SU-DHL-6 (cell line): Measurements from ENCODE around the gene TUFT1.

Source experiments
- H2AFZ ChIP-seq: fragments of 200-600 bp; sonication (generic); 2 replicates; pipeline ENCODE4 v1.6.1; 2014; ENCODE audit warnings: low read depth, mild to moderate bottlenecking, moderate library complexity, mixed read lengths, antibody characterized with exemption, low read length; ENCODE audit not compliant: severe bottlenecking
- H3F3A ChIP-seq: fragments of 200-600 bp; shearing (Covaris generic); 2 replicates; pipeline ENCODE4 v1.6.0; 2016; ENCODE audit warnings: antibody characterized with exemption, mild to moderate bottlenecking; ENCODE audit not compliant: insufficient read depth
- H3K27ac ChIP-seq: fragments of 200-600 bp; sonication (generic); 2 replicates; pipeline ENCODE4 v1.5.1; 2016; ENCODE audit warnings: low read depth, mild to moderate bottlenecking, low read length, moderate library complexity, mixed read lengths
- H3K27me3 ChIP-seq: fragments of 200-600 bp; sonication (generic), shearing (Covaris generic); 2 replicates; pipeline ENCODE4 v1.6.0; 2014; ENCODE audit warnings: mild to moderate bottlenecking, low read length
- H3K36me3 ChIP-seq: fragments of 200-600 bp; sonication (generic); 2 replicates; pipeline ENCODE4 v1.6.1; 2014; ENCODE audit warnings: mild to moderate bottlenecking, low read length, mixed read lengths
- H3K4me2 ChIP-seq: fragments of 300-600, 200-600 bp; shearing (Covaris generic), sonication (generic); 2 replicates; pipeline ENCODE4 v1.6.0; 2014; ENCODE audit warnings: low read length, low read depth, mild to moderate bottlenecking; ENCODE audit not compliant: poor library complexity, severe bottlenecking
- H3K4me3 ChIP-seq: fragments of 200-600 bp; sonication (generic); 2 replicates; pipeline ENCODE4 v1.5.1; 2014; ENCODE audit warnings: antibody characterized with exemption, low read length, mild to moderate bottlenecking, mixed read lengths; ENCODE audit not compliant: insufficient read depth, poor library complexity, severe bottlenecking
- H3K79me2 ChIP-seq: fragments of 200-600 bp; sonication (generic); 2 replicates; pipeline ENCODE4 v1.6.1; 2014; ENCODE audit warnings: mild to moderate bottlenecking, low read length, moderate library complexity; ENCODE audit not compliant: insufficient read depth
- H3K9ac ChIP-seq: fragments of 200-600 bp; sonication (generic); 2 replicates; pipeline ENCODE4 v1.7.0; 2014; ENCODE audit warnings: mild to moderate bottlenecking, low read length
- H3K9me2 ChIP-seq: fragments of 200-600 bp; sonication (generic); replicated peaks from 2 replicates; pipeline ENCODE4 v1.6.1; 2014; ENCODE audit warnings: low read length; ENCODE audit not compliant: insufficient read depth
- H3K9me3 ChIP-seq: fragments of 200-600 bp; sonication (generic); 2 replicates; pipeline ENCODE4 v1.6.1; 2014; ENCODE audit warnings: low read length, mixed read lengths; ENCODE audit not compliant: insufficient read depth
- H4K20me1 ChIP-seq: fragments of 200-600 bp; sonication (generic); 2 replicates; pipeline ENCODE4 v1.6.1; 2014; ENCODE audit warnings: low read depth, mild to moderate bottlenecking, antibody characterized with exemption, low read length, moderate library complexity, mixed read lengths
- CTCF ChIP-seq: fragments of 200-600 bp; sonication (generic); IDR thresholded peaks from one replicate; pipeline ENCODE4 v1.5.1; 2017; ENCODE audit warnings: antibody characterized with exemption, mild to moderate bottlenecking, low read length, moderate library complexity; ENCODE audit not compliant: insufficient read depth, poor library complexity, severe bottlenecking
- EZH2phosphoT487 ChIP-seq: fragments of 200-600 bp; sonication (generic), shearing (Covaris generic); conservative IDR thresholded peaks from 2 replicates; pipeline ENCODE4 v1.6.1; 2018; ENCODE audit warnings: mild to moderate bottlenecking, antibody characterized with exemption, low read length, moderate library complexity, mixed read lengths

TUFT1 gene

DNA sequence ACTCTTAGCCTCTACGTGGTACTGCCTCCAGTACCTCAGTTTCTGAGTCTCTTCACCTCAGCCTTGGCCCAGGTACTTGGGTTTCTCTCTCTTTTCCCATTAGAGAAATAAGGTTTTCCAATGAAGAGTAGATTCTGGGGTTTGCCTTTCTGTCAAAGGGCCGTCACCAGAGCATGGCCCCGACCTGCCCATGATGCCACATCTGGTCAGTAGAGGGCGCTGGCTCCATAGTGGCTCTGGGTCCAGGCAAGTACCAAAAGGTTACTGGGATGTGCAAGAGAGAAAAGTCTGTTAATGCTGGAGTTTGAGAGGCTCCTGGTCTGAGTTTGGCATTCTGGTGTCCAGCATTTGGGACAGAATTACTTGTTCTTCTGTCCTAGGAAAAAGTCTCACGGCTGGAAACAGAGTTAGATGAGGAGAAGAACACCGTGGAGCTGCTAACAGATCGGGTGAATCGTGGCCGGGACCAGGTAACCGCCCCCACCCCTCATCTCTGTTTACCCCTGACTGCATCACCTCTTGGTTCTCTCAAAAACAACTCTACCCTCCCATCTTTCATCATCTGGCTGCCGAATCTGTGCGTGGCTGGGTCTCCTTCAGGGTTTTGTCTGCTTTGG lies 5.3 kb upstream of the TUFT1 start:
- no peak for TF ChIP-seq EZH2phosphoT487
- peak; percentile 90 for TF ChIP-seq CTCF
- no peak overlapping the region for H2AFZ ChIP-seq
- H3K9me3 ChIP-seq, result no peaks in the 10 kb centered on the region
- H3K9me2 ChIP-seq, result no peaks in the 10 kb centered on the region
- no peak overlapping the region for H3K9ac ChIP-seq
- no peaks in the 10 kb centered on the region for H4K20me1 ChIP-seq
- H3K36me3 ChIP-seq, result no peaks in the 10 kb centered on the region
- H3K4me2 ChIP-seq, result no peak overlapping the region
- no peaks in the 10 kb centered on the region for H3F3A ChIP-seq
- no peak overlapping the region for H3K4me3 ChIP-seq
- H3K79me2 ChIP-seq, result no peaks in the 10 kb centered on the region
- no peak overlapping the region for H3K27ac ChIP-seq
- H3K27me3 ChIP-seq, result no peaks in the 10 kb centered on the region

DNA sequence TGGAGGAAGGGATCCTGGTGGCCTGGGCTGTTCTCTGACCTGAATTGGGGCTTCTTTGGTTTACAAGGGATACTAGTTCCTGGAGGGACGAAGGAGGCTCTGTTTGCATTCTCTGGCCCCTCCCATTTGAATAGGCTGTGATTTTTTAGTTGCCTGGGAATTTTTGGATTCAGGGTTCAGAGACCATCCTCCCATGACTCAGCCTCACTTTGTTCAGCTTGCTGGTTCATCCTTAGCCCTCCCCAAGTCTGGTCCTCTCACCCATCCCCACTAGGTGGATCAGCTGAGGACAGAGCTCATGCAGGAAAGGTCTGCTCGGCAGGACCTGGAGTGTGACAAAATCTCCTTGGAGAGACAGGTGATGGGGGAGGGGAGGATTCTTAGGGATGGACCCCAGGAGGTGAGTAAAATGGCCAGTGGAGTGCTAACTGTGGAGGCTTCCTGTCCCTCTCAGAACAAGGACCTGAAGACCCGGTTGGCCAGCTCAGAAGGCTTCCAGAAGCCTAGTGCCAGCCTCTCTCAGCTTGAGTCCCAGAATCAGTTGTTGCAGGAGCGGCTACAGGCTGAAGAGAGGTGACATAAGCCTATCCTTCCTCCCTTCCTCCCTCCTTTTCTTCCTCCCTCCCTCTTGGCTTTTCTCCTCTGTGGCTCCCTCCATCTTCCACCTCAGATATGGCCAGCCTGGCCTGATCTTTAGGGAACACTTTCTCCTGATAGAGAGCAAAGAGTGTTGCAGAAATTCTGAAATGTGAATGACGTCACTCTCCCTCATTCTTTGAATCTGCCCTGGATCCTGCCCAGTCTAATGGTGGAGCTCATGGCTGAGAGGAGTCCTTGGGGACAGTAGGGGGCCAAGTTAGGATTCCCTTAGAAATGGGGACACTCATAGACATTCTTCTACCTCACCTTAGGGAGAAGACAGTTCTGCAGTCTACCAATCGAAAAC lies 4.5 kb upstream of the TUFT1 start:
- H3K4me2 ChIP-seq, result no peak overlapping the region
- H3K36me3 ChIP-seq, result no peaks in the 10 kb centered on the region
- H3K79me2 ChIP-seq, result no peaks in the 10 kb centered on the region
- no peaks in the 10 kb centered on the region for H3K9me3 ChIP-seq
- H4K20me1 ChIP-seq, result no peaks in the 10 kb centered on the region
- H3K27ac ChIP-seq, result no peak overlapping the region
- H3K4me3 ChIP-seq, result no peak overlapping the region
- H2AFZ ChIP-seq, result no peak overlapping the region
- no peak overlapping the region for H3K9ac ChIP-seq
- no peaks in the 10 kb centered on the region for H3K27me3 ChIP-seq
- TF ChIP-seq CTCF (no peak), EZH2phosphoT487 (no peak)
- no peaks in the 10 kb centered on the region for H3F3A ChIP-seq
- no peaks in the 10 kb centered on the region for H3K9me2 ChIP-seq

DNA sequence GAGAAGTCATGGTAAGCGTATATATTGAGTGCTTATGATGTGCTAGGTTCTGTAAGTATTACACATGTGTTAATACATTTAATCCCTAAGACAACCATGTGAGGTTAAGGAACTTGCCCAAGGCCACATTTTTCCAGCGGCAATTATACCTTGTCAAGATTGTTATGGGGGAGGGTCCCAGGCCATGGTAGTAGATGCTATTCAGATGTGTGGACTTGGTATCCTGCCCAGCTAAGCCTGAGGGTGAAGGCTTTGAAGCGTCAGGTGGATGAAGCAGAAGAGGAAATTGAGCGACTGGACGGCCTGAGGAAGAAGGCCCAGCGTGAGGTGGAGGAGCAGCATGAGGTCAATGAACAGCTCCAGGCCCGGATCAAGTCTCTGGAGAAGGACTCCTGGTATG lies 3.6 kb upstream of the TUFT1 start:
- no peak for TF ChIP-seq CTCF
- no peak for TF ChIP-seq EZH2phosphoT487
- no peak overlapping the region for H2AFZ ChIP-seq
- H3K9me2 ChIP-seq, result no peaks in the 10 kb centered on the region
- H3K9me3 ChIP-seq, result no peaks in the 10 kb centered on the region
- no peaks in the 10 kb centered on the region for H3F3A ChIP-seq
- H3K27ac ChIP-seq, result no peak overlapping the region
- no peaks in the 10 kb centered on the region for H4K20me1 ChIP-seq
- H3K27me3 ChIP-seq, result no peaks in the 10 kb centered on the region
- no peak overlapping the region for H3K4me2 ChIP-seq
- H3K9ac ChIP-seq, result no peak overlapping the region
- no peak overlapping the region for H3K4me3 ChIP-seq
- H3K79me2 ChIP-seq, result no peaks in the 10 kb centered on the region
- no peaks in the 10 kb centered on the region for H3K36me3 ChIP-seq
